Osteoblast (primary cell): ENCODE results near the gene CPB1. TPM values are rescaled to one million over a fixed set of nuclear protein-coding genes. Genes with fewer than 3 reads are reported as not detected.

ENCODE experiments used
- DNase-seq: peaks from one replicate; pipeline ENCODE4 v3.0.0; 2011; ENCODE audit warnings: low spot score, mixed read lengths; ENCODE audit not compliant: insufficient read length; ENCODE audit errors: missing footprints
- H2AFZ ChIP-seq: 2 replicates; pipeline ENCODE4 v1.6.0; 2011; ENCODE audit warnings: mild to moderate bottlenecking, low read length
- H3K27ac ChIP-seq: 2 replicates; pipeline ENCODE4 v1.5.1; 2011; ENCODE audit warnings: mild to moderate bottlenecking, low read depth, low read length, moderate library complexity
- H3K27me3 ChIP-seq: 2 replicates; pipeline ENCODE4 v1.6.0; 2012; ENCODE audit warnings: mild to moderate bottlenecking, control low read depth, inconsistent platforms, low read length, moderate library complexity; ENCODE audit not compliant: insufficient read depth
- H3K36me3 ChIP-seq: 2 replicates; pipeline ENCODE4 v1.5.1; 2011; ENCODE audit warnings: mild to moderate bottlenecking, low read length, control low read depth, moderate library complexity; ENCODE audit not compliant: insufficient read depth
- H3K4me1 ChIP-seq: 2 replicates; pipeline ENCODE4 v1.5.1; 2011; ENCODE audit warnings: mild to moderate bottlenecking, low read length, control low read depth, moderate library complexity; ENCODE audit not compliant: insufficient read depth
- H3K4me2 ChIP-seq: 2 replicates; pipeline ENCODE4 v1.6.0; 2011; ENCODE audit warnings: mild to moderate bottlenecking, low read length; ENCODE audit not compliant: insufficient read depth
- H3K4me3 ChIP-seq: fragments of 200-600 bp; sonication (generic); 3 replicates; pipeline ENCODE4 v1.5.1; 2012; ENCODE audit warnings: mild to moderate bottlenecking, low read length, inconsistent platforms; ENCODE audit not compliant: insufficient read depth
- H3K79me2 ChIP-seq: 2 replicates; pipeline ENCODE4 v1.6.0; 2012; ENCODE audit warnings: mild to moderate bottlenecking, low read length, control low read depth, inconsistent platforms; ENCODE audit not compliant: insufficient read depth
- H3K9me3 ChIP-seq: 2 replicates; pipeline ENCODE4 v1.5.1; 2011; ENCODE audit warnings: low read depth, low read length, control low read depth
- H4K20me1 ChIP-seq: 2 replicates; pipeline ENCODE4 v1.6.0; 2012; ENCODE audit warnings: mild to moderate bottlenecking, low read length, control low read depth; ENCODE audit not compliant: insufficient read depth
- CTCF ChIP-seq: IDR thresholded peaks from 2 replicates; pipeline ENCODE4 v1.5.1; 2011; ENCODE audit warnings: mild to moderate bottlenecking, low read depth, low read length, moderate library complexity; ENCODE audit errors: extremely low read depth
- total RNA-seq: library from RNA; depleted of rRNA; stranded (reverse); fragments of >200 nt; gene quantifications from 2 replicates; pipeline ENCODE4 v1.2.3, GENCODE V29; 2012

Gene CPB1
- total RNA-seq, 1 donor: 1.1 TPM

DNA sequence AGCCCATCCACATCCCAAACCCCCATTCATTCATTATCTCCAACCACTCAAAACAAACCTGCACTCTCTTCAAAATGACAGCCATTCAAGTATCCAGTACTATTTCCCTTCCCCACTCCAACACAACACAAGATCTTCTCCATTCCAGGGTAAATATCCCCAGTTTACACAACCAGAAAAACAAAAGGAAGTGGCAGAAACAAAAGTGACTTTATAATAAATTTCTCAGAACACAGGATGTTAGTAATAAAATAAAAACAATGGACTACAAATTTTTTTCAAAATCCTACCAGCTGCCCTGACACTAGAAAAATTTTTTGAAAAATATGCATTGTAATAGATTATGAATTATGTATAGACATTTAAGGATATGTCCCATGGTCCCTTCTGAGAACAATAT, 51.6 kb downstream of the CPB1 start:
- no peaks in the 10 kb centered on the region for H3K79me2 ChIP-seq
- DNase-seq: no peak
- peaks cover 21% of the 10 kb centered on the region for H3K4me1 ChIP-seq
- H3K27me3 ChIP-seq: no peaks in the 10 kb centered on the region
- H3K4me3 ChIP-seq: no peak overlapping the region
- no peak overlapping the region for H3K27ac ChIP-seq
- H2AFZ ChIP-seq: peak overlapping the region; percentile 25
- no peaks in the 10 kb centered on the region for H4K20me1 ChIP-seq
- TF ChIP-seq CTCF: no peak
- H3K9me3 ChIP-seq: no peaks in the 10 kb centered on the region
- H3K4me2 ChIP-seq: no peak overlapping the region
- no peaks in the 10 kb centered on the region for H3K36me3 ChIP-seq

GRCh38 chr3:148880681-148881080, 53.1 kb downstream of the CPB1 start:
- Histone ChIP-seq H3K4me2 (no peak overlapping the region), H4K20me1 (no peaks in the 10 kb centered on the region), H3K36me3 (no peaks in the 10 kb centered on the region), H3K4me3 (no peak overlapping the region), H3K9me3 (no peaks in the 10 kb centered on the region), H3K4me1 (peaks cover 21% of the 10 kb centered on the region), H3K27me3 (no peaks in the 10 kb centered on the region), H2AFZ (peak overlapping the region; percentile 20), H3K79me2 (no peaks in the 10 kb centered on the region), H3K27ac (no peak overlapping the region)
- no peak for DNase-seq
- TF ChIP-seq CTCF: no peak

- Histone ChIP-seq H3K36me3 (no peaks in the 10 kb centered on the region), H4K20me1 (no peaks in the 10 kb centered on the region), H3K27ac (no peak overlapping the region), H3K4me2 (peak overlapping the region; percentile 25), H3K4me1 (peaks cover 21% of the 10 kb centered on the region), H3K79me2 (no peaks in the 10 kb centered on the region), H2AFZ (no peak overlapping the region), H3K4me3 (no peak overlapping the region), H3K27me3 (no peaks in the 10 kb centered on the region), H3K9me3 (no peaks in the 10 kb centered on the region)
- no peak for DNase-seq
- no peak for TF ChIP-seq CTCF
Observed at GRCh38 chr3:148881286-148881685, 53.7 kb downstream of the CPB1 start.

DNA sequence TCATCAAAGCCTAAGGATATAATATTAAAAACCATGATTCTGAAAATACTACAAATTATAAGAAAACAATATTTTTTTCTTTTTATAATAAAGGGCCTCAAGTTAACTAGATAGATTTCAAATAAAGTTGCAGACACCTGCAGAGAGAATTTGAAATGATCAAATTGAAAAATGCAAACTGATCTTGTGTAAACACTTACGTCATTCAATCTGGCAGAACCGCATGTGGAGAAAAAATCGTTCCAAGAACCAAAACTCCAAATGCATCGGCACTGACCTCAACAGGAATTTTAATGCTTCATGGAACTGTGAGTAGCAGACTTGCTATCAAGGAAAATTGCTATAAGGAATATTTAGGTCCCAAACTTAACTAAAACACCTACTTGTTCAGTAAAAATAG, 54.7 kb downstream of the CPB1 start:
- Histone ChIP-seq H3K79me2 (no peaks in the 10 kb centered on the region), H2AFZ (peak overlapping the region; percentile 23), H3K36me3 (no peaks in the 10 kb centered on the region), H3K4me3 (no peak overlapping the region), H3K9me3 (no peaks in the 10 kb centered on the region), H3K27me3 (no peaks in the 10 kb centered on the region), H4K20me1 (no peaks in the 10 kb centered on the region), H3K27ac (peak overlapping the region; percentile 36), H3K4me2 (peak overlapping the region; percentile 31), H3K4me1 (peaks cover 21% of the 10 kb centered on the region)
- no peak for TF ChIP-seq CTCF
- DNase-seq: no peak
